H1 (cell line): ENCODE data around the gene ARHGAP32. TPM values are rescaled to one million over a fixed set of nuclear protein-coding genes. Genes with fewer than 3 reads are reported as not detected.

Experiments used
- CTCF ChIA-PET: fragments of 300-600 bp; sonication (Branson Sonifier 250); formaldehyde crosslinking; loops from one replicate; lab custom pipeline; 2021; ENCODE audit not compliant: partially characterized antibody; lab: Charles Lee
- POLR2A ChIA-PET: fragments of 300-600 bp; sonication (Branson Sonifier 250); formaldehyde crosslinking; loops from one replicate; lab custom pipeline; 2021; ENCODE audit warnings: inconsistent platforms; ENCODE audit not compliant: partially characterized antibody; lab: Charles Lee
- DNase-seq, 2 experiments: peaks; one replicate each; pipeline versions ENCODE4 v3.0.0 to v3.0.0-alpha.2; 2010 to 2022; ENCODE audit warnings: low spot score in 2 of 2, low read depth in 1 of 2, mixed read lengths in 1 of 2
- FAIRE-seq: peaks from 2 replicates; lab custom pipeline; 2011; peaks lifted over from hg19 to GRCh38; lab: Jason Lieb, UNC
- H2AFZ ChIP-seq: 2 replicates; pipeline ENCODE4 v1.8.1; 2012; ENCODE audit warnings: low read length, inconsistent platforms
- H2AK5ac ChIP-seq: 2 replicates; pipeline ENCODE4 v1.6.1; 2013; ENCODE audit warnings: low read depth, low read length
- H2BK120ac ChIP-seq: replicated peaks from 2 replicates; pipeline ENCODE3; 2013; ENCODE audit warnings: low read depth, low read length, inconsistent platforms
- H2BK12ac ChIP-seq: 2 replicates; pipeline ENCODE4 v1.6.1; 2013; ENCODE audit warnings: low read depth, low read length
- H2BK15ac ChIP-seq: 2 replicates; pipeline ENCODE4 v1.6.1; 2013; ENCODE audit warnings: low read length
- H2BK20ac ChIP-seq: 2 replicates; pipeline ENCODE4 v1.6.1; 2013; ENCODE audit warnings: low read length
- H2BK5ac ChIP-seq: 2 replicates; pipeline ENCODE4 v1.6.1; 2013; ENCODE audit warnings: low read depth, low read length
- H3K14ac ChIP-seq: 2 replicates; pipeline ENCODE4 v1.6.1; 2013; ENCODE audit warnings: inconsistent platforms; ENCODE audit not compliant: insufficient read length
- H3K18ac ChIP-seq: 2 replicates; pipeline ENCODE4 v1.6.1; 2013; ENCODE audit warnings: low read length; ENCODE audit errors: extremely low read depth
- H3K23ac ChIP-seq: 2 replicates; pipeline ENCODE4 v1.6.1; 2013; ENCODE audit warnings: inconsistent platforms; ENCODE audit not compliant: insufficient read length
- H3K23me2 ChIP-seq: 2 replicates; pipeline ENCODE4 v1.6.1; 2013; ENCODE audit warnings: low read depth, low read length
- H3K27ac ChIP-seq: 2 replicates; pipeline ENCODE4 v1.6.1; 2011; ENCODE audit warnings: low read depth, low read length, inconsistent platforms
- H3K27me3 ChIP-seq, 4 experiments: replicated peaks in 1 of 4; 1 replicate in 1 of 4; 2 replicates in 3 of 4; pipeline versions ENCODE4 v1.6.1 to v1.8.1; 2011 to 2013; ENCODE audit warnings: low read length in 3 of 4, mild to moderate bottlenecking in 3 of 4, inconsistent platforms in 2 of 4, mixed read lengths in 2 of 4, moderate library complexity in 1 of 4; ENCODE audit not compliant: control insufficient read depth in 3 of 4, insufficient read depth in 3 of 4; ENCODE audit errors: extremely low read depth in 1 of 4
- H3K36me3 ChIP-seq, 4 experiments: 2 replicates each; pipeline versions ENCODE4 v1.6.1 to v1.8.1; 2011 to 2013; ENCODE audit warnings: mild to moderate bottlenecking in 4 of 4, low read length in 3 of 4, moderate library complexity in 2 of 4, control low read depth in 1 of 4, inconsistent platforms in 1 of 4; ENCODE audit not compliant: insufficient read depth in 4 of 4, control insufficient read depth in 2 of 4
- H3K4ac ChIP-seq: replicated peaks from 2 replicates; pipeline ENCODE3; 2013; ENCODE audit warnings: low read length, low read depth, mixed read lengths, inconsistent platforms; ENCODE audit not compliant: insufficient read length
- H3K4me1 ChIP-seq, 4 experiments: replicated peaks in 1 of 4; 1 replicate in 1 of 4; 2 replicates in 3 of 4; pipeline versions ENCODE4 v1.6.1 to v1.8.1; 2011 to 2013; ENCODE audit warnings: low read length in 3 of 4, inconsistent platforms in 2 of 4, mixed read lengths in 1 of 4; ENCODE audit not compliant: insufficient read depth in 4 of 4, control insufficient read depth in 3 of 4
- H3K4me2 ChIP-seq, 2 experiments: 2 replicates each; pipeline versions ENCODE4 v1.6.1 to v1.8.1; 2011 to 2013; ENCODE audit warnings: low read depth in 2 of 2, low read length in 2 of 2, control low read depth in 1 of 2, inconsistent platforms in 1 of 2, mild to moderate bottlenecking in 1 of 2; ENCODE audit not compliant: insufficient read depth in 1 of 2
- H3K4me3 ChIP-seq, 4 experiments: fragments of 200-600, 300-600 bp in 1 of 4; sonication (generic), shearing (Covaris generic), sonication (Bioruptor Twin) in 1 of 4; 2 replicates each; pipeline versions ENCODE4 v1.5.1 to v1.8.1; 2011 to 2016; ENCODE audit warnings: low read length in 4 of 4, low read depth in 3 of 4, control low read depth in 2 of 4, inconsistent platforms in 2 of 4, mild to moderate bottlenecking in 2 of 4, mixed read lengths in 1 of 4, moderate library complexity in 1 of 4; ENCODE audit not compliant: insufficient read depth in 2 of 4; ENCODE audit errors: extremely low read depth in 1 of 4
- H3K56ac ChIP-seq: replicated peaks from 2 replicates; pipeline ENCODE3; 2013; ENCODE audit warnings: low read depth, mild to moderate bottlenecking, mixed read lengths, low read length, inconsistent platforms; ENCODE audit not compliant: insufficient read length
- H3K79me1 ChIP-seq: 2 replicates; pipeline ENCODE4 v1.6.1; 2013; ENCODE audit warnings: low read depth, low read length, control low read depth
- H3K79me2 ChIP-seq, 2 experiments: 2 replicates each; pipeline versions ENCODE4 v1.6.1 to v1.8.1; 2012 to 2013; ENCODE audit warnings: low read length in 2 of 2, mild to moderate bottlenecking in 2 of 2, inconsistent platforms in 1 of 2; ENCODE audit not compliant: insufficient read depth in 2 of 2, control insufficient read depth in 1 of 2
- H3K9ac ChIP-seq, 4 experiments: replicated peaks in 1 of 4; 1 replicate in 1 of 4; 2 replicates in 3 of 4; pipeline versions ENCODE4 v1.6.1 to v1.8.1; 2011 to 2013; ENCODE audit warnings: low read depth in 3 of 4, low read length in 3 of 4, control low read depth in 2 of 4, mild to moderate bottlenecking in 2 of 4, moderate library complexity in 2 of 4, inconsistent platforms in 1 of 4; ENCODE audit errors: extremely low read depth in 1 of 4
- H3K9me3 ChIP-seq, 2 experiments: 2 replicates each; pipeline versions ENCODE4 v1.6.1 to v1.8.1; 2012 to 2013; ENCODE audit warnings: mild to moderate bottlenecking in 2 of 2, moderate library complexity in 2 of 2, control low read depth in 1 of 2, inconsistent platforms in 1 of 2, low read depth in 1 of 2, low read length in 1 of 2, mixed read lengths in 1 of 2; ENCODE audit not compliant: insufficient read depth in 2 of 2
- H4K20me1 ChIP-seq, 2 experiments: replicated peaks in 1 of 2; 2 replicates each; pipeline versions ENCODE3 to v1.8.1; 2011 to 2013; ENCODE audit warnings: inconsistent platforms in 2 of 2, low read length in 2 of 2, mild to moderate bottlenecking in 1 of 2; ENCODE audit not compliant: insufficient read depth in 2 of 2, control insufficient read depth in 1 of 2
- H4K5ac ChIP-seq: 2 replicates; pipeline ENCODE4 v1.6.1; 2013; ENCODE audit warnings: low read length, low read depth, mixed read lengths, inconsistent platforms; ENCODE audit not compliant: insufficient read length
- H4K8ac ChIP-seq: 2 replicates; pipeline ENCODE4 v1.8.0; 2013; ENCODE audit warnings: mild to moderate bottlenecking, moderate library complexity, low read length, inconsistent platforms; ENCODE audit not compliant: insufficient read depth; ENCODE audit errors: extremely low read depth
- H4K91ac ChIP-seq: replicated peaks from 2 replicates; pipeline ENCODE3; 2013; ENCODE audit warnings: low read length, mixed read lengths, inconsistent platforms; ENCODE audit not compliant: insufficient read length
- CBX8 ChIP-seq: fragments of 300-800, 300-1000 bp; sonication (generic); IDR thresholded peaks from 2 replicates; pipeline ENCODE4 v1.7.1; 2016; ENCODE audit warnings: low read depth, low read length, borderline replicate concordance
- CTBP2 ChIP-seq: IDR thresholded peaks from 2 replicates; pipeline ENCODE4 v1.7.0; 2011; ENCODE audit warnings: borderline replicate concordance, mild to moderate bottlenecking, moderate library complexity, mixed read lengths, low read length; ENCODE audit not compliant: insufficient read depth, insufficient read length
- CTCF ChIP-seq, 3 experiments: IDR thresholded peaks; 1 replicate in 2 of 3; 2 replicates in 1 of 3; pipeline versions ENCODE4 v1.5.1 to v1.6.1; 2011; ENCODE audit warnings: low read length in 3 of 3, mild to moderate bottlenecking in 3 of 3, inconsistent platforms in 2 of 3, low read depth in 1 of 3, moderate library complexity in 1 of 3; ENCODE audit not compliant: insufficient read depth in 1 of 3; ENCODE audit errors: control extremely low read depth in 1 of 3
- EGR1 ChIP-seq: IDR thresholded peaks from 2 replicates; pipeline ENCODE4 v1.6.1; 2011; ENCODE audit warnings: low read depth, low read length, borderline replicate concordance
- EZH2 ChIP-seq: fragments of 200-600 bp; sonication (generic); IDR thresholded peaks from 2 replicates; pipeline ENCODE4 v1.7.1; 2012; ENCODE audit warnings: low read depth, mild to moderate bottlenecking, moderate library complexity, low read length, inconsistent platforms; ENCODE audit not compliant: severe bottlenecking
- KDM5A ChIP-seq: fragments of 200-600 bp; IDR thresholded peaks from 2 replicates; pipeline ENCODE4 v1.7.1; 2012; ENCODE audit warnings: mild to moderate bottlenecking, low read length, inconsistent platforms, mixed read lengths
- NANOG ChIP-seq: IDR thresholded peaks from 2 replicates; pipeline ENCODE4 v1.6.1; 2011; ENCODE audit warnings: low read length, low read depth, mild to moderate bottlenecking, inconsistent platforms; ENCODE audit not compliant: insufficient read depth, poor library complexity, severe bottlenecking
- SRF ChIP-seq: IDR thresholded peaks from 2 replicates; pipeline ENCODE4 v1.6.1; 2011; ENCODE audit warnings: mild to moderate bottlenecking, low read depth, low read length, moderate library complexity
- TAF7 ChIP-seq: optimal IDR thresholded peaks from 2 replicates; pipeline ENCODE3; 2011; ENCODE audit warnings: low read depth, mild to moderate bottlenecking, inconsistent platforms, low read length, moderate library complexity, borderline replicate concordance
- polyA plus RNA-seq, 7 experiments: library from polyadenylated mRNA; depleted of rRNA in 3 of 7; stranded (reverse) in 5 of 7; unstranded in 2 of 7; fragments of >200 nt in 5 of 7; fragments of 200-250 nt in 2 of 7; gene quantifications; 1 replicate in 5 of 7; 2 replicates in 1 of 7; 4 replicates in 1 of 7; pipeline versions ENCODE4 v1.2.1 to v1.2.3, GENCODE V29; 2011 to 2013; ENCODE audit warnings: missing spikeins in 2 of 7, mixed read lengths in 2 of 7
- total RNA-seq: library from RNA; stranded (reverse); fragmentation: NEBNext Ultra II Directional; extraction: Animal tissue kit (Norgen Biotek cat#: 25700); gene quantifications from 2 replicates; pipeline ENCODE4 v1.2.1, GENCODE V29; 2021
- TF ChIP-seq, protein P1 (sequence below): IDR thresholded peaks from 2 replicates; pipeline ENCODE4 v1.6.1; 2012; ENCODE audit warnings: inconsistent platforms

ARHGAP32 gene
- total and polyA plus RNA-seq, 2 of the 8 experiments (the other 6 are each of a cell fraction or from before 2014, with no cell fraction given): 13.7 to 30.0 TPM

DNA sequence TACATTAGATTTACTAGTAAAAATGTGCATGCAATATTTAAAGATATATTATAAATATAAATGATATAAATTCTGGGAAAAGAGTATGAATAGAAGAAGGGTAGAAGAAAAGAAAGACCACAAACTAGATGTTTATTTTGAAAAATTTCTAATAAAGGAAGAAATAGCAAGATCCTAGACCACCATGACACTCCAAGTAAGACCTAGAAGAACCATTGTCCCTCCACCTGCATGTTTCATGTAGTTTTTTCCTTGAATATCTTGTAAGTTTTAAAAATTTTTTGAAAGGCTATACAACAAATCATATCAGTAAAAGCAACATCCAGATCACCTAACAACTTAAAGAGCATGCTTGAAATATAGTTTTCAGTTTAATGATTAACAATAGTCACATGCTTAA, 46.8 kb downstream of the ARHGAP32 start:
- H3K4me2 ChIP-seq: no peak overlapping the region
- POLR2A ChIA-PET: no interaction called here
- no peak for FAIRE-seq

More for the DNA sequence above, 46.8 kb downstream of the ARHGAP32 start:
- no peak overlapping the region for H4K5ac ChIP-seq
- CTCF ChIA-PET: no interaction called here
- H3K9me3 ChIP-seq: no peaks in the 10 kb centered on the region
- TF ChIP-seq, protein P1, sequence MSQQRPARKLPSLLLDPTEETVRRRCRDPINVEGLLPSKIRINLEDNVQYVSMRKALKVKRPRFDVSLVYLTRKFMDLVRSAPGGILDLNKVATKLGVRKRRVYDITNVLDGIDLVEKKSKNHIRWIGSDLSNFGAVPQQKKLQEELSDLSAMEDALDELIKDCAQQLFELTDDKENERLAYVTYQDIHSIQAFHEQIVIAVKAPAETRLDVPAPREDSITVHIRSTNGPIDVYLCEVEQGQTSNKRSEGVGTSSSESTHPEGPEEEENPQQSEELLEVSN: no peak
- TF ChIP-seq TAF7 (no peak), CTCF (IDR thresholded peaks at IDR 0.05; ENCODE audit: control extremely low read depth in 1 of 3, insufficient read depth in 1 of 3, low read depth in 1 of 3, low read length in 3 of 3) (no peak), CTBP2 (no peak), NANOG (no peak), KDM5A (no peak), CBX8 (no peak), EZH2 (no peak), EGR1 (no peak), SRF (no peak)
- H2BK120ac ChIP-seq: no peak overlapping the region
- H3K79me1 ChIP-seq: no peaks in the 10 kb centered on the region
- peaks cover 0 to 50% of the 10 kb centered on the region in 2 experiments; a peak in 2 of 4 replicates for H3K79me2 ChIP-seq
- H3K18ac ChIP-seq: no peak overlapping the region
- no peak overlapping the region for H2BK5ac ChIP-seq
- H3K27ac ChIP-seq: no peak overlapping the region
- H4K91ac ChIP-seq: no peak overlapping the region
- H3K9ac ChIP-seq: no peak overlapping the region
- no peak overlapping the region for H2BK15ac ChIP-seq
- H3K14ac ChIP-seq: no peak overlapping the region
- no peak overlapping the region for H3K4me3 ChIP-seq
- H3K23ac ChIP-seq: no peak overlapping the region
- no peak overlapping the region for H4K8ac ChIP-seq
- H2AFZ ChIP-seq: no peak overlapping the region
- H2AK5ac ChIP-seq: no peak overlapping the region
- no peak for DNase-seq
- H3K27me3 ChIP-seq: no peaks in the 10 kb centered on the region
- H3K56ac ChIP-seq: no peak overlapping the region
- no peaks in the 10 kb centered on the region for H3K23me2 ChIP-seq
- no peak overlapping the region for H2BK12ac ChIP-seq
- H3K36me3 ChIP-seq: no peaks in the 10 kb centered on the region
- H3K4me1 ChIP-seq: peaks cover 0 to 5% (median 2%) of the 10 kb centered on the region in 4 experiments; a peak in 4 of 7 replicates
- H3K4ac ChIP-seq: no peak overlapping the region
- H4K20me1 ChIP-seq: no peaks in the 10 kb centered on the region
- no peak overlapping the region for H2BK20ac ChIP-seq
